ENCODE measurements around the gene INTS4. TPM values are rescaled to one million over a fixed set of nuclear protein-coding genes. Genes with fewer than 3 reads are reported as not detected.

The INTS4 gene
- total RNA-seq, 1 experiment from 2014 or later = 25.2 TPM

- intact Hi-C loops (cut with micrococcal nuclease) = no loop called here
Measured at GRCh38 chr11:77876045-77876444, 118.4 kb downstream of the INTS4 start.

GRCh38 chr11:77874206-77874605 lies 120.3 kb downstream of the INTS4 start:
- no peak for DNase-seq (ENCODE audit: unreplicated experiment)
- no TSS peak for BruUV-seq (replicated peaks)
- no peaks in the 10 kb centered on the region for H3K27me3 Mint-ChIP-seq (ENCODE audit: insufficient read depth, unreplicated experiment)
- H3K36me3 Mint-ChIP-seq (ENCODE audit: insufficient read depth, unreplicated experiment) = peaks cover 57% of the 10 kb centered on the region
- intact Hi-C loops (cut with micrococcal nuclease) = no loop called here
- no peak overlapping the region for H3K27ac Mint-ChIP-seq (ENCODE audit: low read depth, unreplicated experiment)
- TF ChIP-seq CTCF (IDR thresholded peaks at IDR 0.05; ENCODE audit: unreplicated experiment) = no peak
- no peak overlapping the region for H3K4me3 Mint-ChIP-seq (ENCODE audit: unreplicated experiment)
- H3K9me3 Mint-ChIP-seq (ENCODE audit: unreplicated experiment) = no peaks in the 10 kb centered on the region
- POLR2A ChIA-PET = interaction anchor here (1.2 kb wide), 1 partner anchor 17 kb away, joined by 3 read pairs; no protein-coding TSS in a partner anchor
- peaks cover 12% of the 10 kb centered on the region for H3K4me1 Mint-ChIP-seq (ENCODE audit: insufficient read depth, unreplicated experiment)
- CTCF ChIA-PET = interaction anchor here (0.6 to 0.7 kb wide), 2 partner anchors 265 to 1772 kb away, joined by 3 read pairs; partner anchors contain the start of gene ALG8

More at GRCh38 chr11:77876045-77876444, 118.4 kb downstream of the INTS4 start:
- TF ChIP-seq CTCF (IDR thresholded peaks at IDR 0.05; ENCODE audit: unreplicated experiment) = no peak
- Mint-ChIP-seq H3K4me1 (ENCODE audit: insufficient read depth, unreplicated experiment) (peaks cover 21% of the 10 kb centered on the region), H3K9me3 (ENCODE audit: unreplicated experiment) (no peaks in the 10 kb centered on the region), H3K36me3 (ENCODE audit: insufficient read depth, unreplicated experiment) (peaks cover 52% of the 10 kb centered on the region), H3K4me3 (ENCODE audit: unreplicated experiment) (no peak overlapping the region), H3K27ac (ENCODE audit: low read depth, unreplicated experiment) (no peak overlapping the region), H3K27me3 (ENCODE audit: insufficient read depth, unreplicated experiment) (no peaks in the 10 kb centered on the region)
- no peak for DNase-seq (ENCODE audit: unreplicated experiment)
- ChIA-PET POLR2A (no interaction called here), CTCF (interaction anchor here (0.6 kb wide), 1 partner anchor 693 kb away, joined by 3 read pairs; no protein-coding TSS in a partner anchor)
- no TSS peak for BruUV-seq (replicated peaks)

- no peaks in the 10 kb centered on the region for H3K27me3 Mint-ChIP-seq (ENCODE audit: insufficient read depth, unreplicated experiment)
- no peak overlapping the region for H3K27ac Mint-ChIP-seq (ENCODE audit: low read depth, unreplicated experiment)
- no peak for TF ChIP-seq CTCF (IDR thresholded peaks at IDR 0.05; ENCODE audit: unreplicated experiment)
- DNase-seq (ENCODE audit: unreplicated experiment) = no peak
- peaks cover 3% of the 10 kb centered on the region for H3K4me1 Mint-ChIP-seq (ENCODE audit: insufficient read depth, unreplicated experiment)
- H3K36me3 Mint-ChIP-seq (ENCODE audit: insufficient read depth, unreplicated experiment) = peaks cover 54% of the 10 kb centered on the region
- BruUV-seq (replicated peaks) = no TSS peak
- ChIA-PET POLR2A (interaction anchor here (1.2 kb wide), 1 partner anchor 16 kb away, joined by 3 read pairs; no protein-coding TSS in a partner anchor), CTCF (no interaction called here)
- no peak overlapping the region for H3K4me3 Mint-ChIP-seq (ENCODE audit: unreplicated experiment)
- H3K9me3 Mint-ChIP-seq (ENCODE audit: unreplicated experiment) = no peaks in the 10 kb centered on the region
- intact Hi-C loops (cut with micrococcal nuclease) = no loop called here
Measured at GRCh38 chr11:77873345-77873744, 121.1 kb downstream of the INTS4 start.

GRCh38 chr11:77871855-77872254 lies 122.6 kb downstream of the INTS4 start:
- DNase-seq (ENCODE audit: unreplicated experiment) = no peak
- H3K9me3 Mint-ChIP-seq (ENCODE audit: unreplicated experiment) = no peaks in the 10 kb centered on the region
- no peak overlapping the region for H3K27ac Mint-ChIP-seq (ENCODE audit: low read depth, unreplicated experiment)
- peaks cover 53% of the 10 kb centered on the region for H3K36me3 Mint-ChIP-seq (ENCODE audit: insufficient read depth, unreplicated experiment)
- ChIA-PET CTCF (interaction anchor here (0.6 kb wide), 1 partner anchor 1528 kb away, joined by 3 read pairs; no protein-coding TSS in a partner anchor), POLR2A (interaction anchor here (0.5 kb wide), 1 partner anchor 1342 kb away, joined by 3 read pairs; no protein-coding TSS in a partner anchor)
- H3K27me3 Mint-ChIP-seq (ENCODE audit: insufficient read depth, unreplicated experiment) = no peaks in the 10 kb centered on the region
- H3K4me3 Mint-ChIP-seq (ENCODE audit: unreplicated experiment) = no peak overlapping the region
- intact Hi-C loops (cut with micrococcal nuclease) = no loop called here
- no TSS peak for BruUV-seq (replicated peaks)
- TF ChIP-seq CTCF (IDR thresholded peaks at IDR 0.05; ENCODE audit: unreplicated experiment) = no peak
- H3K4me1 Mint-ChIP-seq (ENCODE audit: insufficient read depth, unreplicated experiment) = no peaks in the 10 kb centered on the region

All from MCF 10A (cell line).